ENCODE results near the gene SERPINE1.

GRCh38 chr7:101165075-101165957 lies 38.4 kb downstream of the SERPINE1 start, which contains the start of gene VGF:
- TF ChIP-seq GATA2 (IDR thresholded peaks at IDR 0.05; ENCODE audit: low read depth, low read length) (no peak), GATA3 (IDR thresholded peaks at IDR 0.05; ENCODE audit: low read depth, low read length) (no peak)
